HUES64 (cell line): Measurements from ENCODE around the gene EPHB6.

Experiments
- H3K27ac ChIP-seq: 2 replicates; pipeline ENCODE4 v1.7.0; 2013; ENCODE audit warnings: low read depth, low read length, inconsistent platforms
- H3K27me3 ChIP-seq: 2 replicates; pipeline ENCODE4 v1.6.1; 2013; ENCODE audit warnings: mild to moderate bottlenecking, low read length; ENCODE audit not compliant: insufficient read depth
- H3K36me3 ChIP-seq: 2 replicates; pipeline ENCODE4 v1.6.1; 2013; ENCODE audit warnings: mild to moderate bottlenecking, low read length; ENCODE audit not compliant: insufficient read depth
- H3K4me1 ChIP-seq: 2 replicates; pipeline ENCODE4 v1.6.1; 2013; ENCODE audit warnings: mild to moderate bottlenecking, low read length, moderate library complexity; ENCODE audit not compliant: insufficient read depth
- H3K4me3 ChIP-seq: 2 replicates; pipeline ENCODE4 v1.5.1; 2013; ENCODE audit warnings: mild to moderate bottlenecking, low read length, moderate library complexity
- H3K9ac ChIP-seq: 2 replicates; pipeline ENCODE4 v1.6.1; 2013; ENCODE audit warnings: mild to moderate bottlenecking, low read depth, low read length
- H3K9me3 ChIP-seq: 2 replicates; pipeline ENCODE4 v1.6.1; 2013; ENCODE audit warnings: low read depth, low read length; ENCODE audit not compliant: insufficient read depth
- WGBS: fragments of 150-250, 120-280 bp; methylation state at CpG from one replicate; pipeline ENCODE4 v1.1.7; 2013; ENCODE audit warnings: missing lambda C conversion rate; 5-methylcytosine and 5-hydroxymethylcytosine counted together

EPHB6 gene

DNA sequence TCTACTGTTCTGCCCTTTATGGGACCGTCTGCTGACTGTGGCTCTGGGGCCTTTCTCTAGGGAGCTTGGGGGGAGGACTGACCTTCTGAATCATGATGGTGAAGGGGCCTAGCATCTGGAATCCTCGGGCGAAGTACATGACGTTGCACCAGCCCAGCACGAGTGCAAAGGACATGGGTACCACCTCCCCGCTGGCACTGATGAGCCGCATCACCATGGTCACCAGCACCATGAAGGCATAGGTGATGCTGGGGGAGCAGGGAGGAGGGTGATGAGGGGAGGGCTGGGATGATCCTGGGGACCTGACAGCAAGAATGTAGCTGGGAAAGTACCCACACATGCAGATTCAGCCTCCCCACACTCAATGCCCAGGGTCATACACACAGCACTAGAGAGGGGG, 19.5 kb downstream of the EPHB6 start:
- H3K27me3 ChIP-seq: no peaks in the 10 kb centered on the region
- H3K4me3 ChIP-seq: no peak overlapping the region
- no peak overlapping the region for H3K27ac ChIP-seq
- 0 out of 2 replicates have a peak, but pooled peaks cover 4% of the 10 kb centered on the region for H3K36me3 ChIP-seq
- H3K9ac ChIP-seq: no peak overlapping the region
- WGBS: 93% methylated on average over 7 of the region's 7 CpGs
- H3K9me3 ChIP-seq: no peaks in the 10 kb centered on the region
- H3K4me1 ChIP-seq: no peaks in the 10 kb centered on the region

DNA sequence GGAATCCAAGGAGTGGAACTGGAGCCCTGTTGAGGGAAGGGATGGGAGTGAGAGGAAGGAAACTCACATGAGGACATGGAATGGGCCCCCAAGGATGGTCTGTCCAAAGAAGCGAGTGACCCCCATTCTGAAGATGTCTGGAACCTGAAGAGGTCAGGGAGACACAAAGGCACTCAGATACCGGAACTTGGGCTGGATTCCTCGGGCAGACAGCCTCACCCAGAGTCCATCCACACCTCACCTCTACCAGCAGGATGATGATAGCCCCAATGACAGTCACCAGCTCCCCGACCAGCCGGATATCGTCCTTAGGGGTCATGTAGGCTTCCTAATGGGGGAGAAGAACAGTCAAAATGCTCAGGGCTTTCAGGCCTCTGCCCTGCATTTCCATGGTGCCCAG, 20.0 kb downstream of the EPHB6 start:
- Histone ChIP-seq H3K27ac (no peak overlapping the region), H3K27me3 (no peaks in the 10 kb centered on the region), H3K4me3 (no peak overlapping the region), H3K36me3 (0 out of 2 replicates have a peak, but pooled peaks cover 2% of the 10 kb centered on the region), H3K9me3 (no peaks in the 10 kb centered on the region), H3K4me1 (no peaks in the 10 kb centered on the region), H3K9ac (no peak overlapping the region)
- 98% methylated on average over 6 of the region's 6 CpGs for WGBS

DNA sequence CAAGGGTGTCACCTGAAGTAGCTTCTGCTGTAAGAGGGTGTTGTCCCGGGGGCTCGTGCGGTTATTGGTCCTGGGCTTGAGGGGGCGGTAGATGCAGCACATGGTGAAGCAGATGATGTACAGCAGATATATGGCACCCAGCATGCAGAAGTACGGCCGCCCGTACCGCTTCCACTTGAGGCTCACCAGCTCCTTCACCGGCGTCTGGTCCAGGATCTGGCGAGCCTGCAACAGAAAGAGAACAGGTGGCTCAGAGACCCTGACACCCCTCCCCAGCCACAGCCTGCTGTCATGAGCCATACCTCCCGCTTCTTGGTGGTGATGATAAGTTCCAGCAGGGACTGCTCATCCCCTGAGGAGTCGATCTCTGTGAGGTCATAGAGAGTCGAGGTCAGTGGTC, 20.6 kb downstream of the EPHB6 start:
- Histone ChIP-seq H3K9ac (no peak overlapping the region), H3K27ac (no peak overlapping the region), H3K4me1 (no peaks in the 10 kb centered on the region), H3K4me3 (no peak overlapping the region), H3K9me3 (no peaks in the 10 kb centered on the region), H3K27me3 (no peaks in the 10 kb centered on the region), H3K36me3 (no peaks in the 10 kb centered on the region)
- 95% methylated on average over 14 of the region's 14 CpGs for WGBS

DNA sequence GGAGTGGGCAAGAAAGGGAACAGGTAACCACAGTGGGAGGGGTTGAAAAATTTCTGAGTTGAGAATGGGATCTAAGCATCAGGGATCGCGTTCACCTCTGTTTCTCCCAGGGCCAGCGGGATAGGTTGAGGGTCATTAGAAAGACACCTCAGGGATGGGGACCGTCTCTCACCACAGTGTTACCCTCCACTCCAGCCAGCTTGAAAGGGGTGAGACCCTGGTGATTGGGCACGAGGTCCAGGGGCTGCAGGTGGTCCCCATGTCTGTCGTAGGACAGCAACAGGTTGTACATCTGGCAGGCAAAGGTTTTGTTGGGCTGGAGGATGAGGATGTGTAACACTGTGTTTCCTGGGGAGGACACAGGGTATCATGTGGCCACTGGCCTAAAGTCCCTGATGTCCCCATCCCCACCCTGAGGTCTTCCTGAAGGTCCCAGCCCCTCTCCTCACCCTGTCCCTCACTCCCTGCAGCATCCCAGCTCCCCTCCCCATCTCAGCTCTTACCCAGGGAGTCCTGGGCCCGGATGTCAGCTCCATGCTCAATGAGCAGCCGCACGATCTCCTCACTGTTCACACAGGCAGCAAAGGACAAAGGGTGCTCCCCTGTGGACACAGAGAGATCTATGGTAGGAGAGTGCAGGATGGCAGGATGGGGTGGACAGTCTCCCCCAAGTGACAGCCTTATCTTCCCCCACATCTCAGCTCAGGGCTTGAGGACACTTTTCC, 21.5 kb downstream of the EPHB6 start:
- H3K27me3 ChIP-seq: no peaks in the 10 kb centered on the region
- no peak overlapping the region for H3K4me3 ChIP-seq
- no peaks in the 10 kb centered on the region for H3K9me3 ChIP-seq
- H3K36me3 ChIP-seq: no peaks in the 10 kb centered on the region
- H3K9ac ChIP-seq: no peak overlapping the region
- no peaks in the 10 kb centered on the region for H3K4me1 ChIP-seq
- H3K27ac ChIP-seq: no peak overlapping the region
- WGBS: 92% methylated on average over 9 of the region's 9 CpGs

DNA sequence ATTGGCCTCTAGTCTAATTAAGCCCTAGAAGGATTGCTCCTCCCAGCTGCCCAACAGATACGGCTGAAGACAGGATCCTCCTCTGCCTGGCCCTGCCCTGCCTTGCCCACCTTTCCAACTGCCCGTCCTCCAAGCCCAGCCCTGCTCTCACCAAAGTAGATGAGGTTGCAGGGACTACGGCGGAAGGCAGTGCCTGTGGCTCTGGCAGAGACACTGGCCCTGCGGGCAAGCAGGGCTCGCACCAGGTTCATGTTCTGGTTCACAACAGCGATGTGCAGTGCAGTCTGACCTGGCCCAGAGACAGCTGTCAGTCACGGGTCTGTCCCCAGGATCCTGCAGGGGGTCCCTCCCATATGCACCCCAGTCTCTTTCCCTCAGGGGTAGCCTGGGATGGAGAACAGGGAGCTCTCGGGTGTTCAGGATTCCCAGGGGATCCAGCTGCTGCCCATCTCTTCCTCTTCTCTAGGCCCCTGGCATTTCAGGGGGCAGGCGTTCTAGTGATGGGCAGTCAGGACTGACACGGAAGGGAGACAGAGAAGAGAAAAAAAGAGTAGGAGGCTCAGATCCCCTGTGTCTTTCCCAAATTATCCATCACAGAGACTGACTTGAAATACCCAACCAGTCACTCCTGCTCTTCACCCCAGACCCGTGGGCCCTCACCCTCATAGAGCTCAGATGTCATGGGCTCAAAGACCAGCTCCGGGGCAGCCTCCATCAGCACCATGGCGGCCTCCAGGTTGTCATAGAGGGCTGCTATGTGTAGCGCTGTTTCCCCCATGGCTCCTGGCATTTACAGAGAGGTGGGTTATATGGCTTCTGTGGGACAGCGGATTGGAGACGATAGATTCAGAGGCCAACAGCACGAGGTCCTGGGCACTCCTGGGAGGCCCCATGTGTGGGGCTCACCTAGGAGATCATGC, 22.4 kb downstream of the EPHB6 start:
- no peak overlapping the region for H3K27ac ChIP-seq
- no peaks in the 10 kb centered on the region for H3K27me3 ChIP-seq
- no peaks in the 10 kb centered on the region for H3K9me3 ChIP-seq
- no peaks in the 10 kb centered on the region for H3K4me1 ChIP-seq
- WGBS: 92% methylated on average over 17 of the region's 18 CpGs
- H3K9ac ChIP-seq: no peak overlapping the region
- H3K4me3 ChIP-seq: no peak overlapping the region
- H3K36me3 ChIP-seq: no peaks in the 10 kb centered on the region

DNA sequence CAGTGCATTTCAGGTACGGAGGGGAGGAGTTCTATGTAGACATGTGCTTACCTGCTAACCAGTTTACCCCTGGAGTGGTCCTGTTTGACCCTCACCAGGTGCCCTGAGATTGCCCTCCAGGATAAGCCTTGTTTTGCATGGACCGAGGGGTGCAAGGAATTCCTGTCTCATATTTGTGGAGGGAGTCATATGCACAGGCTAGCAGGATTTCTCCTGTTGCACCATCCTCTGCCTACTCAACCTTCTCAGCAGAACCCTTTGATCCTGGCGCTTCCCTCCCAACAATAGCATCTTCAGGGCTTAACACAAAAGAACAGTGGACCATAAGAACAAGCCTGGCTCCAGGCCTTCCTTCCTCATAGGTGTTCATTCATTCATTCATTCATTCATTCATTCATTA, 23.4 kb downstream of the EPHB6 start:
- Histone ChIP-seq H3K9me3 (no peaks in the 10 kb centered on the region), H3K4me3 (no peak overlapping the region), H3K27me3 (no peaks in the 10 kb centered on the region), H3K4me1 (no peaks in the 10 kb centered on the region), H3K9ac (no peak overlapping the region), H3K27ac (no peak overlapping the region), H3K36me3 (no peaks in the 10 kb centered on the region)
- 95% methylated on average over 3 of the region's 3 CpGs for WGBS

DNA sequence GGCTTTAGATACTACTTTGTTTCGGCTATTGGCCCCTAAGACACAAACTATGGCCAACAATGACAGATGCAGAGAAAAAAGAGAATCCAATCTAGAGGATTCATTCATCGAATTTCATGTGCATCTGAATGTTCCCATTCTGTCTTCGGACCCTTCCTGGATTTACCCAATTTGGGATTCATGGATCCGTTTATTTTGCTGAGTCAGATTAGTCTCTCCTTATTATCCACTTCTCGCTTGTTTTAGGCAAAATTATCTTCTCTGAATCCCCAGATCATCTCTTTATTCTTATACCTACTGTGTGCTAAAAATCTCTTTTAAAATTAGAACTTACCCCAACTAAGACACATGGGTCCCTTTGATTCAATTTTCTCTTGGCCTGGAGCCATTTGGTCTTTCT, 24.2 kb downstream of the EPHB6 start:
- WGBS: 96% methylated on average over 5 of the region's 5 CpGs
- no peaks in the 10 kb centered on the region for H3K9me3 ChIP-seq
- H3K9ac ChIP-seq: no peak overlapping the region
- H3K27me3 ChIP-seq: no peaks in the 10 kb centered on the region
- H3K36me3 ChIP-seq: no peaks in the 10 kb centered on the region
- H3K4me3 ChIP-seq: no peak overlapping the region
- no peaks in the 10 kb centered on the region for H3K4me1 ChIP-seq
- H3K27ac ChIP-seq: no peak overlapping the region

DNA sequence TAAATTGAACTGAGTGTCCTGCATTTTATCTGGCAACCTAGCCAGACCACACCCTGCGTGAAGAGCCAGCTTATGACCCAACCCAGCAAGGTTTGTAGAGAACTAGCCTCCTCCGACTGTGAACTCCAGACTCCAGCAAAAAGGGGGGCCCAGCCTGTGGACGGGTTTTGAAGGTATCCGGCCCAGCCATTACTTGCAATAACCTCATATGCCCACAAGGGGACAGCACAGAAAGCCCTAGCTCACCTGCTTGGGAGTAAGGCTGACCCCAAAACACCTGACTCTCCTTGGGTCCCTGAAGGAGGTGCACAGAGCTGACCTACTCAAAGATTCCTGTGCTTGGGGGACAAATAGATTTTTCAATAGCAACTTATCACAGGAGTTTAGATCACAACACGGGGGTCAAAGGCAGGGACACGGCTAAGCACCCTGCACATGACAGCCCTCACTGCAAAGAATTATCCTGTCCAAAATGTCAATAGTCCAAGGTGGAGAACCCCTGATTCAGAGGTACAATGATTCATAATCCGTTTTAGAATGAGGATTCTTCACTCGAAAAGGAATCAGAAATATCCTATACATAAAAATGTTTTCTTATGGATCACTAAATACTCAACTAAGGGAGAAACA, 26.1 kb downstream of the EPHB6 start:
- Histone ChIP-seq H3K27ac (no peak overlapping the region), H3K9ac (no peak overlapping the region), H3K36me3 (no peaks in the 10 kb centered on the region), H3K4me3 (no peak overlapping the region), H3K27me3 (no peaks in the 10 kb centered on the region), H3K9me3 (no peaks in the 10 kb centered on the region), H3K4me1 (0 out of 2 replicates have a peak, but pooled peaks cover 3% of the 10 kb centered on the region)
- WGBS: 39% methylated on average over 7 of the region's 8 CpGs

DNA sequence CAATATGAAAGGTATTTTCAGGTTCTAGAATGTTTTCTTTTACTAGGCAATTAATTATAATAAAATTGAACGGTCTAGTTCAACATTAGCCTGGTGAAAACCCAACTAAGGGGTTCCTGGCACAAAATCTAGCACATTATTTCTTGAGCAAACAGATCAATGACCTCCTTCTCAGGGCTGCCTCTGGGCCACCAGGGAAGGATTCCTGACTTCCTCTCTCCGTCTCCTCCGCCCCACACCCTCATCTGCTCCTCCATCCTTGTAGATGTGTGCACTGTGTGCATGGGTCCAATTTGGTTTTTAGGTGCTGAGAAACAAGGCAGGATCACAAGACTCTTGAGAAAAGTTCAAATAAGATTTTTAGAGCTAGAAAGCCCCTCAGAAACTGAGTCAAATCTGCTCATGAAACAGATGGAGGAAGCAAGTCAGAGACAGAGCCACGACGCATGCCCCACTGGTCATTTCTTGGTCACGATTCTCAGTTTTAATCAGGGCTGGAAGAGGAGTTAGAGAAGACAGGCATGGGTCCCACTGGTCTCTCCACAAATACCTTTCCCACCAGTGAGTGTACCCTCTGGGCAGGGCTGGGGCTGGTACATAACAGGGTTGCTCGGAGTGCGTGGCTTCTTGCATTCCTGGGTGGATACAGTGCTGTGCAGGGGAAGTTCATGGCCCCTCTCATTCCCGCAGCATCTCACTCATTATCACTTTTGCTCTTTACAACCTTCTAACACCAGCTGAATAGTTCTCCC, 26.9 kb downstream of the EPHB6 start:
- no peak overlapping the region for H3K27ac ChIP-seq
- 94% methylated on average over 7 of the region's 9 CpGs for WGBS

DNA sequence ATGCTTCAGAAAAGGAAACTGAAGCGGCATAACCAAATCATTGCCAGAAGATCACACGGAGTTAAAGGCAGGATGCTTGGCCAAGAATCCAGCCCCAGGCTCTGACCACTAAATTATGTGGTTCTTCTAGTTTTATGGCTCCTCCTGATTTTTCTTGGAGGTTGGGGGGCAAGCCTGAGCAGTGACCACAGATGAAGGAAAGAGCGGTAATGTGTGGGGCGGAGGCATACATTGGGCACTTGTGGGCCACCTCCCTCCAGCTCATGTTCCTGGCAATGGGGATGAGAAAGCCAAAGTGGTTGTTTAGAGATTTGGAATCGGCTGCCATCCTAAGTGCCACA, 27.4 kb downstream of the EPHB6 start:
- 93% methylated on average over 5 of the region's 5 CpGs for WGBS
- Histone ChIP-seq H3K27me3 (no peaks in the 10 kb centered on the region), H3K27ac (no peak overlapping the region), H3K9me3 (no peaks in the 10 kb centered on the region), H3K9ac (no peak overlapping the region), H3K4me3 (no peak overlapping the region), H3K36me3 (no peaks in the 10 kb centered on the region), H3K4me1 (0 out of 2 replicates have a peak, but pooled peaks cover 4% of the 10 kb centered on the region)

More for the DNA sequence above, 26.9 kb downstream of the EPHB6 start:
- H3K4me1 ChIP-seq: 0 out of 2 replicates have a peak, but pooled peaks cover 4% of the 10 kb centered on the region
- no peaks in the 10 kb centered on the region for H3K9me3 ChIP-seq
- no peaks in the 10 kb centered on the region for H3K27me3 ChIP-seq
- no peak overlapping the region for H3K9ac ChIP-seq
- no peaks in the 10 kb centered on the region for H3K36me3 ChIP-seq
- H3K4me3 ChIP-seq: no peak overlapping the region
